DMS 273 treated with DMSO at 0.1 percent for 48 hours (cell line): Measurements from ENCODE around the gene MTCH1.

Source experiments
- DNase-seq: peaks from one replicate; lab custom pipeline; 2025; lab: John Stamatoyannopoulos, UW

MTCH1 gene

DNA sequence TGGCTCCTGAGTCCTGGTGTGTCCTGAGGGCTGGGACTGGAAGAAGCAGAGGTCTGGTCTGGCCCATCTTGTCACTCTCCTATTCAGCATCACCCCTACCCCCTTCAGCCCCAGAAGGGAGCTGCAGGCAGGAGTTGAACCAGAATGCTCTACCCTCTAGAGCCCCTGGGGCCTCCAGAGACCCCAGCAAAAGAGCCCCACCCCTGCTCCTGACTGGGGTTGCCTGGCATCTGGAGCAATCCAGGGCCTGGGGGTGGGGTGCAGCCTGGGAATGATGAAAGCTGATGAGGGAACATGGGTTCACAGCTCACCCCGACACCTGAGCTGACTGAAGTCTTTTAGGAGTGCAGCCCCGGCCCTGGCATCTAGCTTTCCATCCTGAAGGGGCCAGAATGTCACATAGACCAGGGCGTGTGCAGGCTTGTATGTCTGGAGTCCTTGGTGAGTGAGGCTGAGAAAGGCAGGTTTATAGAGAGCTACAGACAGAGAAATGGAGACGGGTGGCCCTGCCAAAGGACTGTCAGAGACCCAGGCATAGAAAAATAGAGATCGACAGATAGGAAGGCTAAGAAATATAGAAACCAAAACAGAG lies 31.7 kb upstream of the MTCH1 start:
- DNase-seq, result peak; percentile 61

DNA sequence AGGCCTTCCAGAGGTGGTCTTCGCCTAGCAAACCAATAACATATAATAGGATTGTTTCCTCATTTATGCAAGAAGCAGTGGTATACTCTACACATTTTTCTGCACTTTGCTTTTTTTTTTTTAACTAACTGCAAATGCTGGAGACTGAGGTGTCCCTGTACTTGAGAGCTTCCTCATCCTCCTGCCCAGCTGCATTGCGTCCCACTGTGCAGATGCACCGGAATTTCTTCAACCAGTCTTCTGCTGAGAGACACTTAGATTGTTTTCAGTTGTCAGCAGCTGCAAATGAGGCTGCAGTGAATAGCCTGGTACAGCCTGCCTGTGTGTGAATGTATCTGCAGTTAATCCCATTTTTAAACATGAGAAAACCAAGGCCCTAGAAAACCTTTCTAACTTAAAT lies 31.0 kb upstream of the MTCH1 start:
- no peak for DNase-seq

DNA sequence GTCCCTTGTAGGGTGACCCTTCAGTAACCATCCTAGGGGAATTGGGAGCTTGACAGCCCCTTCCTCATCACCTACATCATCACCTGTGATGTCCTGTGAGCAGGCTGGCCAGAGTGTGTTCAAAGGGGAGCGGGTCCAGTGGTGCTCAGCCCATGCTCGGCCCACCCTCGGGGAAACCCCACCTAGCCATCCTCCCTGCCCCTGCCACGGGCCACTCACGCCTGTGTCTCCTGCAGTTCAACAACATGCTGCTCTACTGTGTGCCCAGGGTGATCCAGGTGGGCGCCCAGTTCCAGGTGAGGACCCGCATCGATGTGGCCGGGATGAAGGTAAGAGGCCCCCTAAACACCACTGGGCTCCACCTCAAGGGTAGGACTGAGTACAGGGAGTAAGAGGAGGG lies 29.5 kb upstream of the MTCH1 start:
- no peak for DNase-seq

DNA sequence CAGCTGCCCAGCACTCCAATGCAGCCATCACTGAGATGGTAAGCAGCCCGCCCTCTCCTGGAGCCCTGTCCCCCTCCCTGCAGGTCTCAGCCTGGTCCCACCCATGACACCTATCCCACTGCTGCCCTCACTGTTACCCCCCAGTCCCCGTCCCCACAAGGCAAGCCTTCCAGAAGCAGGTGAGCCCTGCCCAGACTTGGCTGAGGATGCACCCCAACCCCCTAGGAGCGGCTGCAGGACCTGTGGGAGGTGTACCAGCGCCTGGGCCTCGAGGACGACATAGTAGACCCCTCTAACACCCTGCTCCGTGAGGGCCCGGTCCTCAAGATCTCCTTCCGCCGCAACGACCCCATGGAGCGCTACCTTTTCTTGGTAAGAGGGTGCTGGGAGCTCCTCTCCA lies 28.7 kb upstream of the MTCH1 start:
- no peak for DNase-seq

DNA sequence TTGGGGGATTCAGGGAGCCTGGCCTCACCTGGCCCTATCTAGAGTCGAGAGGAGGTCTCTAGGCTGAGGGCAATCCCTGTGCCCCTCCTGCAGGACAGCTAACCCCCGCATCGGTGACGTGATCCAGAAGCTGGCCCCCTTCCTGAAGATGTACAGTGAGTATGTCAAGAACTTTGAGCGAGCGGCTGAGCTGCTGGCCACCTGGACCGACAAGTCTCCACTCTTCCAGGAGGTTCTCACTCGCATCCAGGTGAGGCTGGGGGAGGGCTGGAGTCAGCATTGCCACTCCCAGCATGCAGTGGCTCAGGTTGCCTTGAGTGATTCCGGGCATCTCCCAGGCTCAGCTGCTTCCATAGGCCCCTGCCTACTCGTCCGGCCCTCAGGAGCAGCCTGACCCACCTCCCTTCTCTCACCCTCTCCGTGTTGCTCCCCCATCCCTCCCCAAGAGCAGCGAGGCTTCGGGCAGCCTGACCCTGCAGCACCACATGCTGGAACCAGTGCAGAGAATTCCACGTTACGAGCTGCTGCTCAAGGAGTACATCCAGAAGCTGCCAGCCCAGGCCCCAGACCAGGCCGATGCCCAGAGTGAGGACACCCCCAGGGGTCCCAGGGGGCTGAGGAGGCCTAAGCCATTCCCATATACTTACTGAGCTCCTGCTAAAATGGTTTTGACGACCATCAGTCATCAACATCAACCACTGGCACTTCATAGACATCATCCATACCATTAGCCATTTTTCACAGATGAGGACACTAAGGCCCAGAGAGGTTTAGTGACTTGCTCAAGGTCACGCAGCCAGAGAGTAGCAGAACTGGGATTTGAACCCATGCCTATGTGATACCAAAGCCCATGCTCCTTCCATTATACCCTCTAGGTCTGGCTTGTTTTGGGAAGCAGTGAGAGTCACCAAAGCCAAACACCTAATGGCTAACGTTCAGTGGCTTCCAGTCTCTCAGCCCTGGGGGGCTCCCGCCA lies 27.8 kb upstream of the MTCH1 start:
- DNase-seq, result no peak

DNA sequence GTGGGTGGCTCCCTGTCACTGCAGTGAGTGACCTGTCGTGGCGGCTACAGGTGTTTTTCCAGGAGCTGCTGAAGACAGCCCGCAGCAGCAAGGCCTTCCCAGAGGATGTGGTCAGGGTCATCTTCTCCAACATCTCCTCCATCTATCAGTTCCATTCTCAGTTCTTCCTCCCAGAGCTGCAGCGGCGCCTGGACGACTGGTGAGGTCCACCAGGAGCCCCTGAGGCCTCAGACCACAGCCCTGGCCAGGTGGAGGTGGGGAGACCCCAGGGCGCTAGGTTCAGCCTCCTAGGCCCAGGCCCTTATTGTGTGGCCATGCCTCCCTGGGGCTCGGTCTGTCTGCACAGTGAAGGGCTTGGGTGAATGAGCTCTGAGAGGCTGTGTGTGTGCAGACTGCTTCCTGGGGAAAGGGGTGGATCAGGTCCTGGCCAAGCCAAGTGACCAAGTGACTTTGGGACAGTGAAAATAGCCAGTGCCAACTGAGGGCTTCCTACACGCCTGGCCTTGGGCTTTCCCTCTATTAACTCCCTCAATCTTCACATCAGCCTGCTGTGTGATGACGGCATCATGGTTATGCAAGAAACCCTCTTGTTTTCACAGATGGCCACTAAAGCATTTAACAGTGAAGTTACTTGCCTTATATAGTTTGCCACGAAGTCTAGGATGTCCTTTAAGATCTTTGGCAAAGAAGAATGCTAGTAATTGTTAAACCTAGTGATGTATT lies 25.8 kb upstream of the MTCH1 start:
- no peak for DNase-seq

DNA sequence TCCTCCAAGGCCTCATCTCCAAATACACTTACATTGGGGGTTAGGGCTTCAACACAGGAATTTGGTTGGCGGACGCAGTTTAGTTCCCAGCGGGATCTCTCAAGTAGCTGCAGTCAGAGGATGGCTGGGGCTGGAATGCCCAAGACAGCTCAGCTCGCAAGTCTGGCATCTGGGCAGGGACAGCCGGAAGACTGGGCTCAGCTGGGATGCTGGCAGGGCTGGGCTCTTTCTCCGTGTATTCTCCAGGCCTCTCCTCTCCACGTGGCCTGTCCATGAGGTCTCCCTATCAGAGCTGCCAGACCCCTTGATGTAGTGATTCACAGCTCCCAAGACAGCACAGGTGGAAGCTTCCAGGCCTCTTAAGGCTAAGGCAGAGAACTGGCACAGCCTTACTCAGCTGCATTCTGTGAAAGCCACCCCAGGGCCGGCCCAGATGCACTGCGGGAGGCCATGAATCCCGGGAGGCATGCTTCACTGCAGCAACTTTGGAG lies 24.5 kb upstream of the MTCH1 start:
- DNase-seq, result no peak

DNA sequence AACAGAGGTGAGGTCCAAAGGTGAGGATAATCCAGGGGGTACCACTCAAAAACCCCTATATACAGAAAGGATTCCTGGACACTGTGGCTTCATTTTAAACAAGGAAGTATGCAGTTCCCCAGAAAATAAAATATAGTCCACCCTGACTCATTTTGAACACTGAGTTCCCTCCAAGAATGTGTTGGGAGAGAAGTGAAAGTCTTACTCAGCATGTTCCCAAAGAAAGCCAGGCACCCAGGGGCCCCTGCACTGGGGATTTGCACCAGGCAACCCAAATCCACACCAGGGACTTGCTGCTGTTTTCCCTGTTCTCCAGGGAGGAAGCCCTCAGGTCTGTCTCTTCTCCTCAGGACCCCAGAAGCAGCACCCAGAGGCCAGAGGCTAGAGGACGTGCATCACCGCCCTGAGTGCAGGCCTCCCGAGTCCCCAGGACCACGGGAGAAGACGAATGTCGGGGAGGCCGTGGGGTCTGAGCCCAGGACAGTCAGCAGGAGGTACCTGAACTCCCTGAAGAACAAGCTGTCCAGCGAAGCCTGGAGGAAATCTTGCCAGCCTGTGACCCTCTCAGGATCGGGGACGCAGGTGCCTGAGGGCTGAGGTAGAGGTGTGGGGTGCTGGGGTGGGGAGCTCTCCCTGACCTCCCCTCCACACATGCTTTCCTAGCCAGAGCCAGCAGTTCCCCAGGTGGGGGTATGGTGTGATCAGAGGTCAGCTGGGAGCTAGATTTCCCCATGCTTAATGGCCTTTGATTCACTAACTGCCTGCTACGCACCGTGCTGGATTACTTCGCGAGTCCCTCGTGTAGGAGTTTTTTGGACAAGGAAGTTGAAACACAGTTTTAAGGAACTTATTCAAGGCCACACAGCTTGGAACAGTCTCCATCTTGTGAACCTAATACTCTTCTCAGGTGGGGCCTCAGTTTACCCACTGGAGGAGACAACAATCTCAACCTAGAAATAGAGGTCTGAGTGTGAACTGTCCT lies 22.8 kb upstream of the MTCH1 start:
- no peak for DNase-seq

DNA sequence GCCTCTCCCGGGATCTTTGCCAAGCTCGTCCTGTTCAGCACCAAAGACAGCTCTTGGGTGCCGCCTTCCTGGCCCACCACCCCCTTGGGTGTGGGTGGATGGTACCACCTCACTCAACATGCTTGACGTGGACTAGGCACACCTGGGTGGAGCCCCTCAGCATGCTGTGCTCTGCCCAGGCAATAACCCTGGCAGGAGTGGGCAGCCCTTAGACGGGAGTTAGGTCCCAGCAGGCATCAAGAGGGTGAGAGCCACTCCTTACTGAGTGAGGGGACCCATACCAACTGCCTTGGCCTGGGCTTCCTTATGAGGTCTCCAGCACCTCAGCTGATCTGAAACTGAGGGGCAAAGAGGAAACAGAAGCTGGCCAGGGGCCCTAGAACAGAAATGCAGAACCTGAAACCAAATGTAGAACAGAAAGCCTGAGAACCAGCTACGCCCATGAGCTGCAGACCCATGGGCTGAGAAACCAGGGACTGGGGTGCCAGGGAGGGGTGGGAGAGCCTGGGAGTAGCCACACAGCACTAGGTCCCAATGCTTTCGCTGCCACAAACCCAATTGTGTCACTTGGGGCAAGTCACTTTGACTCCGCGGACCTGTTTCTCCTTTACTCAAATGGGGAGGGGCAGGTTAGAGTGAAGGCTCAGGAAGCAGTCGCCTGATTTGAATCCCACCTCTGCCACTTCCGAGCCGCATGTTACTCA lies 21.5 kb upstream of the MTCH1 start:
- no peak for DNase-seq

DNA sequence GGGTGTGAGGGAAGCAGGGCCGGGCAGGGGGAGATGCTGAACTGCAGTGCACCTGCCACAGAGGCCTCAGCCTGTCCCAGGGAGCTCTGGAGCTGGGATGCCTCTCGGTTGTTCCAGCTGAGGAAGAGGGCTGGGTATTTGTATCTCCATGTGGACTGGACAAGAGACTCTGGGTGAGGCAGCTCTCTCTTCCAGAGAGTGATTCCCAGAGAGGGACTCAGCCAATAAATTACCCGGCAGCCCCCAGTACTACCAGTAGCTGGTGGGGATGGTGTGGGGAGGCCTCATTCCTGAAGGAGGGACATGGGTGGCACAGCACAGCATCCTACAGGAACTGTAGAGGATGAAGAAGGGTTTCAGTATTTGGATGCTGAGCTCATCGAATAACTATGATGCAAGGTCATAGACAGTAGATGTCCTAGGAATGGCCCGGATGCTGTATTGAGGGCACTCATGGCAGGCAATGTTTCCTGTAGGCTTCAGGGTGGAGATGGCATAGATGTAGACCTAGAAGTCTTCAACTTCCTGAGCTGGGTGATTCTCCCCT lies 20.9 kb upstream of the MTCH1 start:
- DNase-seq, result no peak

DNA sequence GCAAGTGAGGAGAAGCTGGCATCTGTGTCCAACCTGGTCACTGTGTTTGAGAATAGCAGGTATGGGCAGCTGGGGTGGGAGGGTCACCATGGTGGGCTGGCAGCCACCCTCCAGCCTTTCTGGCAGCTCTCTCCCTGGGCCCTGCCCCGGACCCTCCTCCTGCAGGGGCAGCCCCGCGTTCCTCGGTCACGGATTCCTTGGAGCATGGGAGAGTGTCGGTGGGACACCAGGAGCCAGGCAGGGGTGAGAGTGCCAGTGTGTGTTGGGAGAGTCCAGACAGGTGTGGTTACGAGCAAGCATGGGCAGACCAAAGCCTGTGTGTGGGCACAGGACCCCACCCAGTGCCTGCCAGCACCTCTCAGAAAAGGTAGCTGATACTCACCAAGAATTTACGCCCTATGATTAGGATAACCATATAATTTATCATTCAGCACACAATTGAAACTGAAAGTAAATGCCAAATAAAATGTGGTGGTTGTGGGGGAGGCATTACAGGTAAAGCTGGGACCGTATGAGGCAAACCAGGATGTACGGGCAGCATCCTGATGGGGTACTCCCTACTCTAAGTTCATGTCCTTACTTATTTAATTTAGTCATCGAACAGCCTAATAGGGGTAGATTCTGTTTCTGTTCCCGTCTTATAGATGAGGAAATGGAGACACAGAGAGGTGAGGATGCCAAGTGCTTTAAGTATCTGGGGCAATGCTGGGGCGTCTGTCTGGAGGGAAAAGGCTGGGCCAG lies 20.0 kb upstream of the MTCH1 start:
- DNase-seq, result no peak

DNA sequence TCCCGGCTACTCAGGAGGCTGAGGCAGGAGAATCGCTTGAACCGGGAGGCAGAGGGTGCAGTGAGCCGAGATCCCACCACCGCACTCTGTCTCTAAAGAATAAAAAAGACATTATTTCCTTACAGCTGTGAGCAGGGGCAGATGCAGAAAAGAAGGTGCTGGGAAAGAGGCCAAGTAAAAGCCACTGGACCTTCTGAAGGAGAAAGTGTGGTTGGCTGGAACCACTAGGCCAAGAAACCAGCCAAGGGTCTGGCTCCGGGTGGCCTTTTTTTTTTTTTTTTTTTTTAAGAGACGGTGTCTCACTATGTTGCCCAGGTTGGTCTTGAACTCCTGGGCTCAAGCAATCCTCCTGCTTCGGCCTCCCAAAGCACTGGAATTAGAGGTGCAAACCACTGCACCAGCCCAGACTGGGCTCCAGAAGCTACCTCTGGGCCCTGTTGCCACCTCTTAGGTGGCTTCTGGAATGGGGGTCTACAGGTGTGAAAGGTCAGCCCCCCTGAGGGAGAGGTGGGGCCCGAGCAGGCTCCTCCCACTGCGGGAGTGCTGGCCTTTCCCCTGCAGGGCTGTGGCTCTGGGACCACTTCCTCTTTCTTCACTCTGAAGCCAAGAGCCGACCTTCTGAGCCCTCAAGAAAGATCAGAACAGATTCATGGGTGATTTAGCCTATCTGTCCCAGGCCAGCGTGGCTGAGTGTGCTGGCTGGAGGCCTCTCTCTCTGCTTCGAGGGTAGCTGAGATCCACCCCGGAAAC lies 19.2 kb upstream of the MTCH1 start, which contains the start of gene FGD2:
Gene FGD2, plus strand, starts transcription at position 595 of the 750 bp plus-strand sequence. CDS start 163 bp downstream, outside the sequence.
- no peak for DNase-seq

DNA sequence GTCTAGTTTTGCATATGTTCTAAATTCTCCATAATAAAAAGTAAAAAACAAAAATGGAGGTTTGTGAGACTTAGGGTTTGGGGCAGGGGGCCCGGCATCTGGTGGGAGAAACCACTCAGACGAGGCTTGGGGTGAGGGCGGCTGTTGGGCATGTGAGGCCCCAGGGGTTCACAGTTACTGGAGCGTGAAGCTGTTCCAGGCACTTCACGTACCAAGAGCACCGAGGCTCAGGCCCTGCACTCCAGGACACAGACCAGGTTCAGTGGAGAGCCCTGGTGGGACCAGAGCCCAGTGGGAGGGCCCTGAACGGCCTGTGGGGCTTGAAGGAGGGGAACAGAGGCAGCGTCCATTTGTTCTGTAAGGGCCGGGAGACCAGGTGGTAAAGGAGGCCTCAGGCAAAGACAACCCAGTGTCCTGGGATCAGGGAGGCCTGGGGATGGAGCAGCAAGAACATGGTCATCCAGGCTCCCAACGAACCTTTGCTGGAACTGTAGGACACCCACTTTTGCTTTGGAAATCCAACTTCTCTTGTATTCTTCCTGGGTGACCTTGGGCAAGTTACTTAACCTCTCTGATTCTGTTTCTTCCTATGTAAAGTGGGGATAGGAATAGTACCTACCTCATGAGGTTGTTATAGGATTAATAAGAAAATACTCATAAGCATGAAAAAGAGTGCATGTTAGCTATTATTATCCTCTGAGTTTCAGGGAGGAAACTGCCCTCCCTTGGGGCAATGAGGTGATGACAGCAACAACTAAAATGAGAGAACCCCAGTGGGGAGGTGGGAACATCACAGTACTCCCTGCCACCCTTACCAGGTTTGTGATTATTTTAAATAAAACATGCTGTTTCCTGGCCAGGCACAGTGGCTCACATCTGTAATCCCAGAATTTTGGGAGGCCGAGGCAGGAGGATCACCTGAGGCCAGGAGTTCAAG lies 18.3 kb upstream of the MTCH1 start:
- DNase-seq, result no peak

DNA sequence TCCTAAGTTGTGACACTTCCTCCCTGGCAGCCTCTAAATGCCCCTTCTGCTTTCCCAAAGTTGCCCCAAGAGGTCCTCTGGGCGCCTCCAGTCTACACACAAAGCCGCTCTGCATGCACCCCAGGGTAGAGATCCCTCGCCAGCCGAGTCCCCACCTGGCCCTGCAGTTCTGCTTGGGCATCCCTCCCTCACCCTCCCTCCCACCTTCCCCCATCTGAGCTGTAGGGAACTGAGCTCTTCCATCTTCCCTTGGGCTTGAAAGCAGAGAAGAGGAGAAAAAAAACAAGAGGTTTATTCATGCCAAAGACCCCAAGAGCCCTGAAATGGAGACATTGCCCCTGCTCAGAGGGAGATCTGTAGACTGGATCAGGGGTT lies 13.7 kb upstream of the MTCH1 start:
- DNase-seq, result no peak

DNA sequence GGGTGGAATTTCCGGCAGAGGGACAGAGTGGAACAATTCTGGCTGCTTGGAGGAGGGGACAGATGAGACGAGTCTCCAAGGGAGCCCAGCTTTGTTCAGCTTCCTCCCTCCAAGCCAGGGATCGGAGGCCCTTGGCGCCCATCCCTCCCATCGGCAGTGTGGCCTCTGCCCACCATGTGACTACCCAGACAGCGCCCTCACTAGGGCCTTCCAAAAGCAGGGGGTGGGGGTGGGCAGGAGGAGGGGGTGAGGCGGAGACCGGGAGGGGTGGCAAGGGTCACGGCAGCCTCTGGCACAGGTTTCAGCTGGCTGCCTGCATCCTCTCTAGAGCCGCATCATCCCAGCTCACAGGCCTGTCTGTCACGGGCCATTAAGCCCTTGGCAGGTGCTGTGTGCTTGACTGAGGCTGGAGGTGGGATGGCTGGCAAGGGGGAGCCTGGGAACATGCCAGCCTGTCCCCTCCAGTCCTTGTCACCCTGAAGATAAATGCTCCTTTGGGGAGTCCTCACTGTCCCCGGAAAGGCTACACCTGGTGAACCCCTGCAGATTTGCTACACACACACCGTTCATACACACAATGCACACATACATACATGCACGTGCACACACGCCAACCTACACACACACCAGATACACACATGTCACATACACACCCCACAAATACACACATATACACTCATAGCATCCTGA lies 13.2 kb upstream of the MTCH1 start:
- no peak for DNase-seq

DNA sequence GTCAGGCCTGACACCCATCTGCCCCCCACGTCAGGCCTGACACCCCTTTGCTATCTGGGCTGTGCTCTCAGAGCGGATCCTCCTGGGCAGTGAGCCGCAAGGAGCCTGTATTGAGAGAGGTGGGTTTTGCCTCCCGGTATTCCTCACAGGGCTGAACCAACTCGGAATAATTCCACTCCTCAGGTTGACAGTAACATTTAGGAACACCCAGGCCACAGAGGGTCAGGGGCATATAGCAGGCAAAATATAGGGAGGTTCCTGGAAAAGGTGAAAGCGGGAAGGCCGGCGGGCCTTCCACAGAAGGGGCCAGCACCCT lies 12.7 kb upstream of the MTCH1 start:
- no peak for DNase-seq
